ENCODE data around the gene DISC1.

Gene DISC1

DNA sequence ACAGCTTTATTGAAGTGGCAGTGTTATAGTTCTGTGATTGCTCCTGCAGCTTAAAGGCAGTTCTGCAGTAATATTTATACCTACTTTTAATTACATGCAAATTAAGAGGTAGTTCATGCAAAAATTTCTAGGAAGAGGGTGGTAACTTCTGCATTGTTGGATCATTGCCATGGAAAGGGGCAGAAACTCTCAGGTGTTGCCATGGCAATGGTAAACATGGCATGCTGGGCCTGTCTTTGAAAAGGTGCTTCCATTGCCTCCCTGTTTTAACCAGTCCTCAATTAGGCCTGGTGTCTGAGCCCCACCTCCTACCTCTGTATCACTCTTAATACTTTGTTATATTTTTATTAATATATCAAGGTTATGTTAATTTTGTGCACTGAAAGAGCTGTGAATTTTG, 104.7 kb downstream of the DISC1 start:
- TF ChIP-seq POLR2A (IDR thresholded peaks at IDR 0.05; ENCODE audit: extremely low read depth, insufficient read length), result no peak
- TF ChIP-seq MYC (IDR thresholded peaks at IDR 0.05; ENCODE audit: low read depth, low read length), result no peak
- no peak for TF ChIP-seq CTCF (IDR thresholded peaks at IDR 0.05; ENCODE audit: low read depth, low read length)
- TF ChIP-seq, protein P1, sequence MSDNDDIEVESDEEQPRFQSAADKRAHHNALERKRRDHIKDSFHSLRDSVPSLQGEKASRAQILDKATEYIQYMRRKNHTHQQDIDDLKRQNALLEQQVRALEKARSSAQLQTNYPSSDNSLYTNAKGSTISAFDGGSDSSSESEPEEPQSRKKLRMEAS (IDR thresholded peaks at IDR 0.05; ENCODE audit: low read depth, low read length), result no peak
- DNase-seq (ENCODE audit: low read depth), result no peak
- no peak overlapping the region for H3K4me3 ChIP-seq (ENCODE audit: low read depth, low read length)

DNA sequence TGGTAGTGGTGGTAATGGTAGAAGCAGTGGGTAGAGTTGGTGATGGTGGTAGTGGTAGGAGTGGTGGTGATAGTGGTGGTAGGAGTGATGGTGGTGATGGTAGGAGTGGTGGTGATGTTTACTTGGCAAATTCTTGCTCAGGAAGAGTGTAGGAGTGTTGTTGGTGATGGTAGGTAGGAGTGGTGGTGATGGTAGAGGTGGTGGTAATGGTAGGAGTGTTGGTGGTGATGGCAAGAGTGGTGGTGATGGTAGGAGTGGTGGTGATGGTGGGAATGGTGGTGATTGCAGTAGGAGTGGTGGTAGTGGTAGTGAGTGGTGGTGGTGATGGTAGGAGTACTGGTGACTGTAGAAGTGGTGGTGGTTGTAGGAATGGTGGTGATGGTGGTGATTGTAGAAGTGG, 106.5 kb downstream of the DISC1 start:
- H3K4me3 ChIP-seq (ENCODE audit: low read depth, low read length), result no peak overlapping the region
- DNase-seq (ENCODE audit: low read depth), result no peak
- TF ChIP-seq POLR2A (IDR thresholded peaks at IDR 0.05; ENCODE audit: extremely low read depth, insufficient read length) (no peak), MYC (IDR thresholded peaks at IDR 0.05; ENCODE audit: low read depth, low read length) (no peak)
- TF ChIP-seq, protein P1 (IDR thresholded peaks at IDR 0.05; ENCODE audit: low read depth, low read length), result no peak

- no peak for DNase-seq (ENCODE audit: low read depth)
- TF ChIP-seq CTCF (IDR thresholded peaks at IDR 0.05; ENCODE audit: low read depth, low read length) (no peak), POLR2A (IDR thresholded peaks at IDR 0.05; ENCODE audit: extremely low read depth, insufficient read length) (no peak), MYC (IDR thresholded peaks at IDR 0.05; ENCODE audit: low read depth, low read length) (no peak)
- TF ChIP-seq, protein P1 (IDR thresholded peaks at IDR 0.05; ENCODE audit: low read depth, low read length), result no peak
- H3K4me3 ChIP-seq (ENCODE audit: low read depth, low read length), result no peak overlapping the region
These were observed 107.1 kb downstream of the DISC1 start for GRCh38 chr1:231733672-231734071.

DNA sequence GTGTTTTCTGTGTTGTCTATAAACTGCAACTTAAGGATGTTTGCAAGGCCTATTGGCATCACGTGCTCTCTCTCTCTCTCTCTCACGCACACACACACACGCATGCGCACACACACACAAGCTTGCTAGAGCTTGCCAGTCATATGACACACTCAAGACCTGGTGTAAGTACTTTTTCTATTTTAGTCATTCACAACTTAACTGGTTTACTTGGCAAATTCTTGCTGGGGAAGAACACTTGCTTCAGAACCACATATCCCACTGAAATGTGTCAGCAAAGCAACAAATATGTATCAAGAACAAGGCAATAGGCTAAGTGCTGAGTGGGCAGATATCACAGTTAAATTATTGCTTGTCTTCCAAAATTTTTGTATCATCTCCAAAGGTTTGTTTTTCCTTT, 107.8 kb downstream of the DISC1 start:
- H3K4me3 ChIP-seq (ENCODE audit: low read depth, low read length), result no peak overlapping the region
- no peak for DNase-seq (ENCODE audit: low read depth)
- TF ChIP-seq CTCF (IDR thresholded peaks at IDR 0.05; ENCODE audit: low read depth, low read length) (no peak), MYC (IDR thresholded peaks at IDR 0.05; ENCODE audit: low read depth, low read length) (no peak)
- TF ChIP-seq, protein P1 (IDR thresholded peaks at IDR 0.05; ENCODE audit: low read depth, low read length), result no peak

DNA sequence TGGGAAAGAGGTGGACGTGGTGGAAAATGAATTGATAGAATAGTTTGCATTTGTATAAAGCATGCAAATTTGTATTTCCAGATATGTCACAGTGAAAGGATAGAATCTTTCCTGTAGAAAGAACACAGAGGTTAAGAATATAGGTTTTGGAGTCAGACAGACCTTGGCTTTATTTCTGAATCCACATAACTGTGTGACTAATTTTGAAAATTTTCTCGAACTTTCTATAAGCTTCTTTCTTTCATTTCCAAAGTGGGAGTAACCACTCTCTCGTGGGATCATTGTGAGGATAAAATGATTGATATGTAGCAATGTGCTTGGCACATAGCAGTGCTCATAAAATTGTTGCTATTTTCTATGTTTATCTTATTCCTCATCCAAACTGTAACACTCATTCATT, 108.8 kb downstream of the DISC1 start:
- TF ChIP-seq, protein P1 (IDR thresholded peaks at IDR 0.05; ENCODE audit: low read depth, low read length), result no peak
- TF ChIP-seq MYC (IDR thresholded peaks at IDR 0.05; ENCODE audit: low read depth, low read length) (no peak), CTCF (IDR thresholded peaks at IDR 0.05; ENCODE audit: low read depth, low read length) (no peak), POLR2A (IDR thresholded peaks at IDR 0.05; ENCODE audit: extremely low read depth, insufficient read length) (no peak)
- no peak overlapping the region for H3K4me3 ChIP-seq (ENCODE audit: low read depth, low read length)
- DNase-seq (ENCODE audit: low read depth), result no peak

- no peak for DNase-seq (ENCODE audit: low read depth)
These were observed 109.4 kb downstream of the DISC1 start for GRCh38 chr1:231735941-231736340.

More at GRCh38 chr1:231735941-231736340, 109.4 kb downstream of the DISC1 start:
- TF ChIP-seq MYC (IDR thresholded peaks at IDR 0.05; ENCODE audit: low read depth, low read length), result no peak
- no peak for TF ChIP-seq CTCF (IDR thresholded peaks at IDR 0.05; ENCODE audit: low read depth, low read length)
- TF ChIP-seq, protein P1 (IDR thresholded peaks at IDR 0.05; ENCODE audit: low read depth, low read length), result no peak
- TF ChIP-seq POLR2A (IDR thresholded peaks at IDR 0.05; ENCODE audit: extremely low read depth, insufficient read length), result no peak
- no peak overlapping the region for H3K4me3 ChIP-seq (ENCODE audit: low read depth, low read length)

All from NB4 (cell line).